K562 (cell line): Measurements from ENCODE around the gene ABCB10. TPM values are rescaled to one million over a fixed set of nuclear protein-coding genes. Genes with fewer than 3 reads are reported as not detected.
A peak's percentile ranks its signal among the peaks of the same experiment; 100 is the strongest.

Experiments used
- ATF6 ChIP-seq: sonication (generic); formaldehyde crosslinking; IDR thresholded peaks from 2 replicates; pipeline ENCODE4 v1.4.0; 2020; ENCODE audit warnings: mild to moderate bottlenecking, missing genetic modification reagents
- CREB5 ChIP-seq: fragments of 250-450 bp; sonication (Bioruptor Pico); IDR thresholded peaks from 2 replicates; pipeline ENCODE4 v1.5.0; 2020; ENCODE audit warnings: mild to moderate bottlenecking
- ETV6 ChIP-seq, 3 experiments: fragments of 150-350 bp in 1 of 3; sonication (generic) in 1 of 3; formaldehyde crosslinking in 1 of 3; IDR thresholded peaks; 2 replicates each; pipeline versions ENCODE4 v1.6.1 to v1.8.0; 2014 to 2022; ENCODE audit warnings: borderline replicate concordance in 2 of 3, low read depth in 2 of 3, antibody characterized with exemption in 1 of 3, low read length in 1 of 3, mild to moderate bottlenecking in 1 of 3, missing genetic modification reagents in 1 of 3
- FUS ChIP-seq: fragments of 200-400 bp; formaldehyde crosslinking; optimal IDR thresholded peaks from 2 replicates; pipeline ENCODE3; 2017; ENCODE audit warnings: low read depth, low read length
- HOMEZ ChIP-seq: fragments of 250-450 bp; sonication (Bioruptor Pico); IDR thresholded peaks from 2 replicates; pipeline ENCODE4 v1.4.0; 2020; ENCODE audit warnings: mild to moderate bottlenecking, moderate library complexity
- ILK ChIP-seq: fragments of 450-650 bp; IDR thresholded peaks from 2 replicates; pipeline ENCODE4 v1.6.1; 2016; ENCODE audit warnings: missing genetic modification characterization, low read depth, mild to moderate bottlenecking, missing compliant biosample characterization, moderate library complexity, borderline replicate concordance
- KDM1A ChIP-seq, 2 experiments: fragments of 450-650 bp; IDR thresholded peaks; 2 replicates each; pipeline ENCODE4 v1.6.1; 2016; ENCODE audit warnings: mild to moderate bottlenecking in 2 of 2
- KLF6 ChIP-seq: fragments of 250-450 bp; sonication (Bioruptor Pico); IDR thresholded peaks from 2 replicates; pipeline ENCODE4 v1.4.0; 2020; ENCODE audit warnings: mild to moderate bottlenecking, moderate library complexity, borderline replicate concordance
- MYC ChIP-seq, 2 experiments: fragments of 250-450 bp in 1 of 2; sonication (Bioruptor Pico) in 1 of 2; IDR thresholded peaks; 2 replicates each; pipeline versions ENCODE4 v1.5.1 to v1.6.1; 2012 to 2021; ENCODE audit warnings: low read depth in 2 of 2, borderline replicate concordance in 1 of 2, improper control_type of control experiment in 1 of 2, low read length in 1 of 2, mild to moderate bottlenecking in 1 of 2, moderate library complexity in 1 of 2
- NFYB ChIP-seq: IDR thresholded peaks from 2 replicates; pipeline ENCODE4 v1.6.1; 2011; ENCODE audit warnings: mild to moderate bottlenecking, moderate library complexity; ENCODE audit not compliant: insufficient read length; ENCODE audit errors: extremely low read depth
- RBM22 ChIP-seq: fragments of 200-400 bp; formaldehyde crosslinking; IDR thresholded peaks from 2 replicates; pipeline ENCODE4 v1.6.1; 2018; ENCODE audit warnings: low read length, low read depth; ENCODE audit not compliant: poor library complexity, severe bottlenecking
- SAFB2 ChIP-seq: fragments of 200-400 bp; formaldehyde crosslinking; IDR thresholded peaks from 2 replicates; pipeline ENCODE4 v1.6.1; 2018; ENCODE audit warnings: borderline replicate concordance, low read length, low read depth, moderate library complexity; ENCODE audit not compliant: severe bottlenecking
- SETDB1 ChIP-seq: IDR thresholded peaks from one replicate; pipeline ENCODE4 v1.6.1; 2012; ENCODE audit warnings: low read length, control low read depth, inconsistent platforms
- TCF7L2 ChIP-seq: fragments of 150-350 bp; IDR thresholded peaks from 2 replicates; pipeline ENCODE4 v1.6.1; 2016; ENCODE audit warnings: low read depth, mild to moderate bottlenecking, low read length, moderate library complexity
- ZBTB5 ChIP-seq: fragments of 450-650 bp; IDR thresholded peaks from 2 replicates; pipeline ENCODE4 v1.6.1; 2017; ENCODE audit warnings: antibody characterized with exemption
- ZNF239 ChIP-seq: fragments of 250-450 bp; sonication (Bioruptor Pico); IDR thresholded peaks from 2 replicates; pipeline ENCODE4 v1.4.0; 2020; ENCODE audit warnings: mild to moderate bottlenecking
- polyA plus RNA-seq, 8 experiments: library from polyadenylated mRNA; depleted of rRNA in 4 of 8; stranded (reverse) in 5 of 8; unstranded in 3 of 8; fragments of >200 nt; fragmentation: Nextera tagmentation in 2 of 8; fragmentation: Illumina TruSeq in 1 of 8; extraction: Ambion mirVana in 2 of 8; extraction: Trizol in 1 of 8; gene quantifications; 2 replicates each; pipeline versions ENCODE4 v1.2.1 to v1.2.3, GENCODE V29; 2011 to 2014; ENCODE audit warnings: inconsistent platforms in 1 of 8, missing spikeins in 1 of 8
- total RNA-seq, 7 experiments: library from RNA; depleted of rRNA in 6 of 7; stranded (reverse); fragments of >200 nt in 6 of 7; fragmentation: Illumina TruSeq in 2 of 7; extraction: Trizol in 2 of 7; gene quantifications; 2 replicates each; pipeline versions ENCODE4 v1.2.1 to v1.2.3, GENCODE V29; 2011 to 2021; ENCODE audit warnings: low replicate concordance in 1 of 7

ABCB10 gene
- total and polyA plus RNA-seq, 9 of the 15 experiments (the other 6 are each of a cell fraction or from before 2014, with no cell fraction given), result 12.4 to 54.8 (median 36.4) TPM

GRCh38 chr1:229558460-229559335, at the start of gene ABCB10 (continued):
- no peak for TF ChIP-seq ZBTB5
- TF ChIP-seq MYC (IDR thresholded peaks at IDR 0.05; ENCODE audit: low read depth, low read length), result peak; percentile 87
- no peak for TF ChIP-seq MYC (CRISPR knock-in tag; IDR thresholded peaks at IDR 0.05; ENCODE audit: borderline replicate concordance, low read depth)
- peak in 1 of 2 experiments; percentile 52; a peak in 1 of 4 replicates for TF ChIP-seq KDM1A (IDR thresholded peaks at IDR 0.05)
- TF ChIP-seq ETV6 (IDR thresholded peaks at IDR 0.05; ENCODE audit: borderline replicate concordance in 1 of 2, low read depth in 2 of 2, low read length in 1 of 2), result 0 out of 4 replicates have a peak, but pooled peaks of 1 of the 2 experiments have one; percentile 40
- TF ChIP-seq ETV6 (CRISPR knock-in tag; IDR thresholded peaks at IDR 0.05; ENCODE audit: borderline replicate concordance), result 0 out of 2 replicates have a peak, but pooled peaks have one; percentile 31
- TF ChIP-seq SAFB2, result no peak
- no peak for TF ChIP-seq CREB5
- peak; percentile 35 for TF ChIP-seq RBM22
- no peak for TF ChIP-seq NFYB
- no peak for TF ChIP-seq KLF6
- peak; percentile 79 for TF ChIP-seq SETDB1
- no peak for TF ChIP-seq HOMEZ (CRISPR knock-in tag)
- no peak for TF ChIP-seq ILK (tag)
- peak; percentile 72 for TF ChIP-seq FUS
- no peak for TF ChIP-seq ATF6 (CRISPR knock-in tag)
- no peak for TF ChIP-seq TCF7L2
- TF ChIP-seq ZNF239 (CRISPR knock-in tag), result no peak
